Daoy (cell line): ENCODE results near the gene OSGIN1. TPM values are rescaled to one million over a fixed set of nuclear protein-coding genes. Genes with fewer than 3 reads are reported as not detected.
A peak's percentile ranks its signal among the peaks of the same experiment; 100 is the strongest.

Source experiments
- DNase-seq: peaks from one replicate; pipeline ENCODE4 v3.0.0-alpha.2; 2015; ENCODE audit warnings: low read depth
- total RNA-seq: library from RNA; depleted of rRNA; stranded (reverse); fragments of >200 nt; shearing (Covaris generic); gene quantifications from 2 replicates; pipeline ENCODE4 v1.2.3, GENCODE V29; 2014; rRNA removed

Gene OSGIN1, protein sequence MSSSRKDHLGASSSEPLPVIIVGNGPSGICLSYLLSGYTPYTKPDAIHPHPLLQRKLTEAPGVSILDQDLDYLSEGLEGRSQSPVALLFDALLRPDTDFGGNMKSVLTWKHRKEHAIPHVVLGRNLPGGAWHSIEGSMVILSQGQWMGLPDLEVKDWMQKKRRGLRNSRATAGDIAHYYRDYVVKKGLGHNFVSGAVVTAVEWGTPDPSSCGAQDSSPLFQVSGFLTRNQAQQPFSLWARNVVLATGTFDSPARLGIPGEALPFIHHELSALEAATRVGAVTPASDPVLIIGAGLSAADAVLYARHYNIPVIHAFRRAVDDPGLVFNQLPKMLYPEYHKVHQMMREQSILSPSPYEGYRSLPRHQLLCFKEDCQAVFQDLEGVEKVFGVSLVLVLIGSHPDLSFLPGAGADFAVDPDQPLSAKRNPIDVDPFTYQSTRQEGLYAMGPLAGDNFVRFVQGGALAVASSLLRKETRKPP
- 1.4 and 1.8 TPM in 2 replicates for total RNA-seq

DNA sequence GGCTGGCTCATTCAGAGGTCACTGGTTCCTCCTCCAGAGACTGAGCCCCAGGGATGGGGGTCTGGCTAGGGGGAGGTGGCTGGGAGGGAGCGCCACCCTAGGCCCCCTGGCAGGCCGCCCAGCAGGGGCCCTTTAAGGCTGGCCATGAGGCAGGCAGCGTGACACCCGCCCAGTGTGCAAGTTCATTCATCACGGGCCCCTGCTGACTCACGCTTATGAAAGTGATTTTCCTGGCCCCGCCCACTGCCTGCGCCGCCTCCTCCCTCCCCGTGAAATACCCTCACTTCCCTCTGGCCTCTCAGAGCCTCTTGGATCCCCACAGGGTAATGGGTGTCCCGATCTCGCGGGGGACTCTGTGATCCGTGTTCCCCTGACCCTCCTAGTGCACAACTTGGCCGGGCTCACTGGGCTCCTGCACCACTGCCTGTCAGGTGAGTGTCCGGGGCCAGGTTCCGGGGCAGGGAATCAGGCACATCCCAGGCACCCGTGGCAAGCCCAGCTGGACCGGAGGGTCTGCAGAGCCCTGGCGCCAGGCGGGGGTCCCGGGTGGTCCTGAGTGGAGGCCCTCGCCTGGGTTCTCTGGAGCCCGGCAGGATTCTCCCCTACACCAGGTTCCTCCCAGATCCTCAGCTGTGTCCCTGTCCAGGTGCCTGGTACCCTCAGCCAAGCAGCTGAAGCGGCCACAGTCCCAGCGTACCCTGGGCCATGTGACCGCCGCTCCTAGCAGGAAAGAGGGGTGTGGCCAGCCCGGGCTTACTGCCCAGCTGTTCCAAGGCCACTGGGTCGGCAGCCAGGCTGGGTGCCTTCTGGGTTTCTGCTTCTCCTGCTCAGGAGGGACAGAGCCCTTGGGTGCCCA, at the start of gene OSGIN1:
Gene OSGIN1, plus strand, starts transcription at position 301 of the 856 bp plus-strand sequence. CDS start 4,432 bp downstream, outside the sequence.
- peak; percentile 93 for DNase-seq

DNA sequence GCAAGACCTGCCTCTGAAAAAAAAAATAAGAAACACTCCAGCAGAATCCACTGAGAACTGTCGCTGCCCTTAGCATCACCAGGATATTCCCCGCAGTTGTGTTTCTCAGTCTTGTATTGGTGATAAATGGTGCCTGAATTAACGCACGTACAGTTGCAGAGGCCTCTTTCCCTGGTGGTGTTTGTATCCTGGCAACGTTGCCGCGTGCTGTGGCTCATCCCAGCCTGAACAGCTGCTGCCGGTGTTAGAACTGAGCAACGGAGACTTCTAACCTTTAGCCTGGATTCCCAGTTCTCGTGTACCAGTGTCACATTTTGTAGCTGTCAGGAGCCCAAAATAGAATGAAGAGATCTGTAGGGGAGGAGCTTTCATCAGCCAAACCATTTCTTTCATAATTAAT, 49.3 kb upstream of the OSGIN1 start:
- DNase-seq = no peak

DNA sequence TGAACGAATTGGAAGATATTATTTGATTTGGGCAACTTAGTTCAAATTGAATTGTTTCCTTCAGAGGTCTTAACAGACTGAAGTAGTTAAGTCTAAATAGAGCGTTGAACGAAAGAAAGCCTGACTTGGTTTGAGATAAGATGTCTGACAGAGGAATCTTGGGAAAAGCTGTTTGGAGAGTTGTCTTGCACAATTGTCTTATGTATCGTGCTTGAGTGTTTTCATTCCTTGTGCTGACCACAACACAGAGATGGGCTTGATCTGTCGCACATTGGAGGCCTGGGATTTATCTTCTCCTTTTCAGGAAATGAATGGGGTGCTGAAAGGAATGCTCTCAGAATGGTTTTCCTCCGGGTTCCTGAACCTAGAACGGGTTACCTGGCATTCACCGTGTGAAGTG, 46.4 kb upstream of the OSGIN1 start:
- no peak for DNase-seq

DNA sequence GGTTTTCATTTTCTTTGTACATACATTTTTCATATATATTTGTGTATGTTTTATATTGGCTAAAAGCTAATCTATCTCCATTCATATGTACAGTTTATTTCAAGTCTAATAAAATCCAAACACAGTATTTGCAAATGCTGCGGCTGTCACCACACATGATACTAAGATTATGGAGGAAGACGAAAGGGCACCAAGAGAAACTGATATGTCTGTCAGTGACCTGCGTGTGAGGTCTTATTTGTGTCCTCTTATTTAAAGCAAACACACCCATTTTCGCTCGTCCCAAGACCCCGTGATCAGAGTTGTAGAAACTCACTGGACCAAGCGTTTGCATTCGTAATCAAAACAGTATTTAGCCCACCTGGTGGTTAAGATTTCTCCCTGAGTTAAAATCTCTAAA, 45.9 kb upstream of the OSGIN1 start:
- no peak for DNase-seq

DNA sequence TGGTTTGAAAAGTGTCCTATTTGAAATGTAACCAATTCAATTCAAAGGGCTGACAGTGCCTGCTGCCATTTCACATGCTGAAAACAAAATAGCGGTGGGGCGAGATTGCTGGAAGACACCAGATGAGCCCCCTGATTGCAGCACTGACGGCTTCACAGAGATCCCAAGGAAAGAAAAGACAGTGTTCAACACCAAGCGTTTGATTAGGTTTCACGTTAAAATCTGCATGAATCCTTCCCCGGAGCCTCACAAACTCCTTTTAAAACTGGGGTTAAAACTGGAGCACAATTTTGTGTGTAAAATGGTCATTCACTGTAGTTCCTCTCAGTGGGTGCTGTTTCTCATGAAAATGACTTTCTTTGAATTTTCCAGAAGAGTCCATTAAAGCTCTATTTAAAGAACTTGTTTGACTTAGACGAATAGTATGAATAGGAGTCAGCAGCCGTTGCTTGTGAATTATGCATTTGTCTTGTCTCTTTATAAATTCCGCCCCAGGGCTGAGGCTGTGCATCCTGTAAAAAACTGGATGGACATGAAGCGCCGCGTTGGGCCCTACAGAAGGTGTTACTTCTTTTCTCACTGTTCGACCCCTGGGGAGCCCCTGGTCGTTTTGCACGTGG, 45.3 kb upstream of the OSGIN1 start:
- no peak for DNase-seq

DNA sequence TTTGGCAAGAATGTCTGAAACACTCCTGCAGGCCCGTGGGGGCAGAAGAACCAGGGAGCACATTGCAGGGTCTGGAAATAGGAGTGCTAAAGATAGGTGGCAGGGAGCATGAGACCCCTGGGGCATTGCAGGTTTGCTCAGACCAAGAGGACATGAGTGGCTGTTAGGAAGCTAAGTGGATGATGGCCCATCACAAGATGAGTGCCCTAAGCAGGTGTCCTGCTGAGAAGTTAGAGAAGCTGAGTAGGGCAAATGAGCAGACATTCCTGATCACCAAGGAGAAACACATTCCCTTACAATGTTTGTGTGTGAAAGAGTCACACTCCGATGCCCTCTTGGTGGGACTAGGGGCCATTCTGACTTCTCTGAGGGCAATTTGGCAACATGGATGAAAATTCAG, 44.2 kb upstream of the OSGIN1 start:
- DNase-seq = no peak

DNA sequence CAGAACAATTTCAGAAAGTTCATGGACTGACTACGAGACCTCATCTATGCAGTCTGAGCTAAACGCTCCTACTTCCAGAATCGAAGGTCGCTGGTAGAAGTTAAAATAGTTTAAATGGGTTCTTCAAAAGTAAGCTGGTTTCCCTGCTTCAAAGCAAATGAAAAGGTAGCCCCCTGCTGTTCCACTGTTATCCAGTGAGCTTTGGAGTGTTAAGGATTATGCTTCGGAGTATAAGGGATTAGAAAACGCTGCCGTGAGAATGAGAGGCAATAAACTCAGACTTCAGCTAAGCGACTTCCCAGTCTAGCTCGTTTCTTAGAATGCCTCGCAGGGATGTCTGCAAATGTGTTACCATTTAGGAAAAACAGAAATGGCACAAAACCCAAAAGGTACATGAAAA, 41.8 kb upstream of the OSGIN1 start:
- DNase-seq = no peak

DNA sequence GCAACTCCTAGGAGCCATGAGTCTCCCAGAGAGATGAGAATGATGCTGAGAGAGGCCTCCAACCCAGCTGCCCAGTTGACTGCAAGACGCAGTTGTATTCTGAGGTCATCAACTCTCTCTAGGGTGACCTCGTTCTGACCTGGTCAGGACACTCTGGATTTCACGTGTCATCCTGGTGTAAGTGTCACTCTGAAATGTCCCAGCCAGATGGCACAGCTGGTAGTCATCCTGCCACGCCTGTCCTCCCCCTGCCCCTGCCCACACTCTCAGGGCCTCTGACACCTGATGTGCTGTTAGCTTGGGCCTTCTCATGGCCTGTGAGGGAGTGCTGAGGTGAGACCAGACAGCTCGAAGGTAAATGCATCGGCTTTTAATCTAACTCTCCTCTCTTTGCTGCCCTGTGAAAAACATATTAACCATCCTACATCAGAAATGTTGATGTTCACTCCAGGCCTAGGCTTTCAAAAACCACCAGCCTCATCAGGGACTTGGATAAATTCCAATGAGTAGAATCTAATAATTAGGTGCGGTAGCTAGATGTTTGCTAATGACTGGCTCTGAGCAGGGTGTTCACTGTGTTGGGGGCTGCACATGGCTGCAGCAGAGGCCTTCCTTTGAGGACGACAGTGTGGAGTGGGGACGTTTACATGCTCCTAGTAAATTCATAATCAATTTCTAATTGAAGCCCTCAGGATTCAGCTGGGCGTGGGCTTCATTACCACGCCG, 40.4 kb upstream of the OSGIN1 start:
- DNase-seq = no peak

DNA sequence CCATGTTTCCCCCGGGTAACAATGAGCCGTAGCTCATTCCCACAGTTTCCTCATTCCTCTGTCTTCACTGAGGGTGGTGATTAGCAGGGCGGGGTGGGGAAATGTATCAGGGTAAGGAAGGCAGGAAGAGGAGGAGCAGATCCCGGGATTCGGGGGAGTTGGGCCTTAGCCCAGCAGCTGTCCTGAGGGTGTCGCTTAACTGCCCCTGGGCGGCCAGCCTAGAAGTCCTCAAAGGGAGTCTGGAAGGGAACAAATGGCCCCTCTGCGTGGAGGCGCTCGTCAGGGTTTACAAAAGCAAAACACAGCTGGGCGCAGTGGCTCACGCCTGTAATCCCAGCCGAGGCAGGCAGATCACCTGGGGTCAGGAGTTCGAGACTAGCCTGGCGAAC, 39.8 kb upstream of the OSGIN1 start:
- DNase-seq = no peak

DNA sequence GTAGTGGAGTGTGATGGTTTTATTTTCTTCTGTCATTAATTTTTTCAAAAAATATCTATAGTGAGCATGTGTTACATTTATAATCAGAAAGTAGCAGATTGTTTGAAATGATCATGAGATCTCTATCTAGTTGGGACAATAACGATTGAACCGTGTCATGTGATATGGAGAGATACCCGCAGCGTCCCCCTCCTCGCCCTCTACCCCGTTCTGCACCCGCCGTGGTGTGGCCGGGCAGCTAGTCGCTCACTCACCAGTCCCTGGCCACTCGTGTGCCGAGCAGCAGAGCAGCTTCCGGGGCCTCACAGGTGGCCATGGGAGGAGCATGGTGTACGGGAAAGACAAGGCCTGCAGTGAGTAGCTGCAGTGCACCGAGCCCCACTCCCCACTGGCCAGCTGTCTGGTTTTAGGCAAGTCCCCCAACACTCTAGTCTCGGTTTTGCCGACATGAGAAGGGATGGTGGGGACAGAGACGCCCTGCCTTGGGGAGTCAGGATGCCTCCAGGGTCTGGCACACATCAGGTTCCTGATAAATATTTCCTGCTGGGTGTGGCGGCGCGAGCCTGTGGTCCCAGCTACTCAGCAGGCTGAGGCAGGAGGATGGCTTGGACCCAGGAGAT, 38.8 kb upstream of the OSGIN1 start:
- DNase-seq = no peak

DNA sequence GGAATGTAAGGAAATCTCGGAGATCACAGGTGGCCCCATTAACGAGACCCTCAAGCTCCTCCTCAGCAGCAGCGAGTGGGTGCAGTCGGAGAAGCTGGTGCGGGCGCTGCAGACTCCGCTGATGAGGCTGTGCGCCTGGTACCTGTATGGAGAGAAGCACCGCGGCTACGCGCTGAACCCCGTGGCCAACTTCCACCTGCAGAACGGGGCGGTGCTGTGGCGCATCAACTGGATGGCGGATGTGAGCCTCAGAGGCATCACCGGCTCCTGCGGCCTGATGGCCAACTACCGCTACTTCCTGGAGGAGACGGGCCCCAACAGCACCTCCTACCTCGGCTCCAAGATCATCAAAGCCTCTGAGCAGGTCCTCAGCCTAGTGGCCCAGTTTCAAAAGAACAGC, 38.0 kb upstream of the OSGIN1 start:
- DNase-seq = no peak

DNA sequence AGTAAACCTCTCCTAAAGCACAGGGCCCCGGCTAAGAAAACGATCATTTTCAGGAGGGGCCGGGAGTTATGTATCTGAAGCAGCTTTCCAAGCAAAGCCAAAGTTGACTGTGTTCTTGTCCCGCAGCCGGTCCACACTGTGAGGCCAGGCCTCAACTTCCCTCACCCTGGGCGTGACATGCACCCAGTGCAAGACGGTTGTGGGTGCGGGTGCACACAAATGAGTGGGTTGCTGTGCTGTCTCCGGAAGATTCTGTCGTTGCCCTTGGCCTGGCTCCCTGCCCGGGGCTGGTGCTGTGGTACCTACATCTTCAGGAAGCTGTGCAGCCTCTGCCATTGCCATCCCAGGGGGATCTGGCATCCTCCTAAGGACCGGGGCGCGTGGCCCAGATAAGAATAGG, 37.5 kb upstream of the OSGIN1 start:
- no peak for DNase-seq

DNA sequence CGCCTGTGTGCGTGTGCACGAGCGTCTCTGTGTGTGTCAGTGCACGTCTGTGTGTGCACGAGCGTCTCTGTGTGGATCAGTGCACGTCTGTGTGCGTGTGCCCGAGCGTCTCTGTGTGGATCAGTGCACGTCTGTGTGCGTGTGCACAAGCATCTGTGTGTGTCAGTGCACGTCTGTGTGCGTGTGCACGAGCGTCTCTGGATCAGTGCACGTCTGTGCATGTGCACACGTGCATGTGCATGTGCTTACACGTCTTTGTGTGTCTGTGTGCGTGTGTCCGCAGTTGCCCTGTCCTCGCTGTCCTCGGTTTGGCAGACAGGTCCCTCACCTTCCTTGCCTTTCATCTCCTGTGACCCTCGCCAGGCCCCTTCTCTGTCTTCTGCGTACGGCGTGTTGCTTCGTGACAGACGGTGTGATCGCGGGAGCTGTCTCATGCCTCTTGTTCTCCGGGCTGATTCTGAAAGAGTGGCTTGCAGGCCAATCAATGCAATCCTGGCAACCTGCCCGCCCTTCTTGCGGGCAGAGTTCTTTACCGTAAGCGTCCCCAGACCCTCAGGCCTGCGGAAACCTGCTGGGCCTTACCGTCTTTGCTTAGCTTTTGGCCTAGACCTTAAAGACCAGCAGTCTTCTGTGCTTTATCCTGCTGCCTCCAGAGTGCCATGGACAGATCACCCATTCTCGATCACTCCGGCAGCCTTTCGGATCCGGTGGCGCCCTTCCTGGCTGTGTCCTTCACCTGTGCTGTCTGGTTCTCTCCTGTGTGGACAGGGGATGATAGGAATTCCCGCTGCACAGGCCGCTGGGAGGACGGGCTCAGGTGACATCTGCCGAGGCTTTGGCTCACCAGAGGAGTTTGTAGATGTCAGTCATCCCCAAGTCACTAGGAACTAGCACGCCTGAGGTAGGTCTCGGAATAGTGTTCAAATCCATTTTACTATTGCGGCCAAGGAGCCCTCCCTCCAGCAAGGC, 35.6 kb upstream of the OSGIN1 start:
- no peak for DNase-seq

DNA sequence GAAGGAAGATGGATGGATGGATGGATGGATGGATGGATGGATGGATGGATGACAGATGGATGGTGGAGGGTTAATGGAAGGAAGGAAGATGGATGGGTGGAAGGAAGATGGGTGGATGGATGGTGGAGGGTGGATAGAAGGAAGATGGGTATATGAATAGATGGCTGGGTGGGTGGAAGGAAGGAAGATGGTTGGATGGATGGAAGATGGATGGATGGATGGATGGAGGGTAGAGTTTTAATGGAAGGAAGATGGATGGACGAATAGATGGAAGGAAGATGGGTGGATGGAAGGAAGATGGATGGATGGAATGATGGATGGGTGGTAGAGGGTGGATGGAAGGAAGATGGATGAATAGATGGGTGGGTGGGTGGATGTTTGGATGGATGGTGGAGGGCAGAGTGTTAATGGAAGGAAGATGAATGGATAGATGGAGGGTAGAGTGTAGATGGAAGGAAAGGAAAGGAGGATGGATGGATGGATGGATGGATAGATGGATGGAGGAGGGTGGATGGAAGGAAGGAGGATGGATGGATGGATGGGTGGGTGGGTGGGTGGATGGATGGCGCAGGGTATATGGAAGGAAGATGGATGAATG, 32.0 kb upstream of the OSGIN1 start:
- no peak for DNase-seq

DNA sequence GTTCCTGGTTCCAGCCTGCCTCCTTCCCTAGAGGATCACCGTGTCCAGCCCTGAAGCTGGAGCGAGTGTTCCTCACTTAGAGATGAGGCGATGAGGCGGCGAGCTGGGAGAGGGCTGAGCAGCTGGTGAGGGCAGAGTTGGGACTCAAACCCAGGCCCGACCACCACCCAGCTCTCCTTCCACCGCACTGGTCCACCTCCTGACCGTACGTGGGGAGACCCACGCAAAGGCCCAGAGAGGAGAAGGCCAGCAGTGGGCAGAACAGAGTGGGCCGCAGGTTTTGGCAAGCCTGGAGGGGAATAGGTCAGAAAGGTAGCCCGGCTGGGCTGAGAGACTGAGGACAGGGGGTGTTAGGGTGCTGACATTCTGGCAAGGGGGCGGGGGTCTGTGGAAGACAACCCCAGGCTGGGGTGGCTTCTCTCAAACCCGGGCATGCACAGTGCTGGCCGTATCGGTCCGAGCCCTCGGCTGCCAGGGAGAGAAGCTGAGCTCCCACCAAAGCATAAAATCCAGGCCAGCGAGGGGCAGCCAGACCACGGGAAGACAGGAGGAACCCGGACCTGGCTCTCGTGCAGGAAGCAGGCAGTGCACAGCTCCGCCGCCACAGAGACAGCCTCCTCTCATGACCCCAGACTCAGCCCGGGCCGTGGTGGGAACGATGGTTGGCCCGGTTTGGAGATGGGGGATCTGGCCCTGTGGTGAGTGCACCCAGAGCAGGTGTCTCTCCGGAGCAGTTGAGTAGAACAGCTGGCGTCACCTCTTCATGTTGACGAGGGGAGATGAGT, 29.3 kb upstream of the OSGIN1 start:
- DNase-seq = no peak

DNA sequence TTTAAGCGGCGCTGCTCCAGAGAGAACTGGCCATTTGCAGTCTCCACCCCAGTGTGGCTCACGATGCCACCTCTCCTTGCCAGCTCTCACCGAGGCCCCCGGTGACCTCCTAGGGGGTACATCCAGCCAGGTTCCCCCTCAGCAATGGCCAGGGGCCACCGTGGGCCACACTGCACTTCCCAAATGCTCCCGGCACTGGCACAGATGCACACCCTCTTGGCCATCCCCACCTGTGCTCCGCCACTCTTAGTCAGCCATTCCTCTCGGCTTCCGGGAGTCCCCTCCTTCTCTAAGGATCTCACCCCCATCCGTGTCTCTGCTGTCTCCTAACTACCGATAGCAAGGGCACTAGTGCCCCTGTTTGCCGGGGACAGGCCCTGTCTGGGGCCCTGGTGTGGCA, 28.4 kb upstream of the OSGIN1 start:
- DNase-seq = no peak

DNA sequence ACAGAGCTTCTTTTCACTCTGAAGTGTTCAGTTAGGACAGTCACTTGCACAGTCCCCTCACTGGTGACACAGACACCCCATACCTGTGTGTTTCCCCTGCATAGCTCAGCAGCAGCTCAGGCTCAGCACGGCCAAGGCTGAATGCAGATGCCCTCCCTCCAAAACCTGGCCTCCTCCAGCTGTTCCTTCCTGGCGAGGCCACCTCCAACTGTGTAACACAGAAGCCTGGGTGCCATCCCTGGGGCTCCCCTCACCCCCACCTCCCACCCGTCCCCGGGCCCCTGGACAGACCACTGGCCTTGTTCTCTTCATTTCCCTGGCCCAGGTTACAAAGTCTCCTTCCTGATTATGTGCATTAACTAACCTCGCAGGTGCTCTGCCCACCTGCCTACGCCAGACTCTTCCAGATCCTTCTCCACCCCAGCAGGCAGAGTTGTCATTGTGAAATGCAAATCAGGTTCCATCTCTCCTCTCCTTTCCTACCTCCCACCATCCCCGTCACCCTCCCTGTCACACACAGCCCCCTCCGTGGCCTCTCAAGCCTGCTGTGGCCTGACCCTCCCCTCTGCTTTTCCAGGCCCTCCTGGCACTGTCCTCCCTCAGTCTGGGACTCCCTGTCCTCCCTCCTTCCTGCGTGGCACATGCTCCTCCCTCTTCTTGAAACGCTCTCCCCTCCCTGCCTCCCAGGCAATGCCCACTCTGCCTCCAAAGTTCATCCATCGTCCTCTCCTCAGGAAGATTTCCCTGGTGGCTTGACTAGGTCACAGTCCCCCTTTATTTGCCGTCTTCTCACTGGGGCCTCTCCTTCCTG, 27.7 kb upstream of the OSGIN1 start:
- no peak for DNase-seq
